GM19397 (cell line): Measurements from ENCODE around the gene UBR2.
A peak's percentile ranks its signal among the peaks of the same experiment; 100 is the strongest.
"Not testable (repeated sequence)": the region's sequence is repeated elsewhere in the genome, so short reads cannot be mapped to it uniquely, and the experiment has no call there.

Experiments used
- ATAC-seq: cut with Tn5 transposase; IDR thresholded peaks from one replicate; pipeline ENCODE4 v1.9.1; 2021; ENCODE audit warnings: mild to moderate bottlenecking, moderate library complexity; ENCODE audit not compliant: unreplicated experiment

UBR2 gene

GRCh38 chr6:42722497-42722896 is 158.7 kb downstream of the UBR2 start, which contains the start of gene PRPH2:
TSS of gene PRPH2 (minus strand) at chr6:42722597. CDS start at chr6:42722334, 263 bp downstream.
- no peak for ATAC-seq

GRCh38 chr6:42724825-42725224 is 161.0 kb downstream of the UBR2 start:
- ATAC-seq = no peak

GRCh38 chr6:42726026-42726425 is 162.2 kb downstream of the UBR2 start:
- ATAC-seq = no peak

GRCh38 chr6:42726485-42727086 is 162.8 kb downstream of the UBR2 start:
- ATAC-seq = peak; percentile 72

GRCh38 chr6:42727087-42727611 is 163.3 kb downstream of the UBR2 start:
- ATAC-seq = peak; percentile 23

GRCh38 chr6:42727627-42728026 is 163.8 kb downstream of the UBR2 start:
- ATAC-seq = no peak

GRCh38 chr6:42729731-42730130 is 165.9 kb downstream of the UBR2 start:
- ATAC-seq = no peak

GRCh38 chr6:42733867-42734481 is 170.1 kb downstream of the UBR2 start:
- not testable (repeated sequence) for ATAC-seq

GRCh38 chr6:42735976-42736375 is 172.1 kb downstream of the UBR2 start:
- ATAC-seq = no peak

- no peak for ATAC-seq
Observed at GRCh38 chr6:42740725-42741124, 176.9 kb downstream of the UBR2 start.

- no peak for ATAC-seq
Observed at GRCh38 chr6:42742116-42742894, 178.5 kb downstream of the UBR2 start.
